CD4-positive, alpha-beta T cell (primary cell): Measurements from ENCODE around the gene PITPNB. TPM values are rescaled to one million over a fixed set of nuclear protein-coding genes. Genes with fewer than 3 reads are reported as not detected.

Experiments used
- ATAC-seq: fragments of 200-7000 bp; cut with Tn5 transposase; one replicate; pipeline ENCODE4 v1.10.0; 2022; ENCODE audit warnings: mild to moderate bottlenecking; ENCODE audit not compliant: poor library complexity
- CTCF ChIA-PET: fragments of 350-600 bp; sonication (Branson Sonifier 250); formaldehyde crosslinking; loops from one replicate; lab custom pipeline; 2021; ENCODE audit warnings: antibody characterized with exemption, inconsistent platforms; lab: Charles Lee
- POLR2A ChIA-PET: fragments of 350-600 bp; sonication (Branson Sonifier 250); formaldehyde crosslinking; loops from one replicate; lab custom pipeline; 2021; ENCODE audit warnings: antibody characterized with exemption, inconsistent platforms; lab: Charles Lee
- DNase-seq, 14 experiments: peaks; one replicate each; pipeline ENCODE4 v3.0.0-alpha.2; 2013 to 2020; ENCODE audit warnings: mixed read lengths in 2 of 14
- H3K27ac ChIP-seq, 2 donors: one replicate each; pipeline versions ENCODE4 v1.5.1 to v1.7.0; 2013; ENCODE audit warnings: low read length in 2 of 2, low read depth in 1 of 2, mild to moderate bottlenecking in 1 of 2
- H3K27me3 ChIP-seq, 2 experiments: 1 replicate in 1 of 2; 2 replicates in 1 of 2; pipeline versions ENCODE4 v1.6.1 to v1.7.0; 2013; ENCODE audit warnings: low read length in 2 of 2, control low read depth in 1 of 2, mild to moderate bottlenecking in 1 of 2, moderate library complexity in 1 of 2; ENCODE audit not compliant: insufficient read depth in 2 of 2, control insufficient read depth in 1 of 2
- H3K36me3 ChIP-seq: one replicate; pipeline ENCODE4 v1.6.1; 2013; ENCODE audit warnings: low read length, control low read depth; ENCODE audit not compliant: insufficient read depth
- H3K4me1 ChIP-seq: one replicate; pipeline ENCODE4 v1.6.1; 2013; ENCODE audit warnings: low read length, control low read depth; ENCODE audit not compliant: insufficient read depth
- H3K4me3 ChIP-seq: one replicate; pipeline ENCODE4 v1.5.1; 2013; ENCODE audit warnings: mild to moderate bottlenecking, low read length, moderate library complexity
- H3K9me3 ChIP-seq, 2 experiments: 1 replicate in 1 of 2; 2 replicates in 1 of 2; pipeline versions ENCODE4 v1.6.1 to v1.7.0; 2013; ENCODE audit warnings: low read length in 2 of 2, mild to moderate bottlenecking in 2 of 2, control low read depth in 1 of 2, moderate library complexity in 1 of 2; ENCODE audit not compliant: control insufficient read depth in 1 of 2, insufficient read depth in 1 of 2
- H3K27ac Mint-ChIP-seq: one replicate; pipeline ENCODE4 v1.8.0; 2020; ENCODE audit warnings: mixed read lengths
- H3K27me3 Mint-ChIP-seq: one replicate; pipeline ENCODE4 v1.8.0; 2021; ENCODE audit warnings: mixed read lengths
- H3K36me3 Mint-ChIP-seq: one replicate; pipeline ENCODE4 v1.8.0; 2021; ENCODE audit warnings: low read depth, mixed read lengths
- H3K4me1 Mint-ChIP-seq: one replicate; pipeline ENCODE4 v1.8.0; 2021; ENCODE audit warnings: low read depth, mixed read lengths
- H3K4me3 Mint-ChIP-seq: one replicate; pipeline ENCODE4 v1.8.0; 2020; ENCODE audit warnings: mild to moderate bottlenecking, mixed read lengths
- H3K9me3 Mint-ChIP-seq: one replicate; pipeline ENCODE4 v1.8.0; 2020; ENCODE audit warnings: mixed read lengths
- intact Hi-C, 2 experiments: fragments of 100-400 bp; cut with DNase I in 1 of 2; cut with micrococcal nuclease in 1 of 2; formaldehyde crosslinking; loops; one replicate each; pipeline versions ENCODE4 v1.15.1 to v1.9.0; 2023 to 2025; cut with DNase I, micrococcal nuclease
- total RNA-seq, 174 experiments: library from RNA in 2 of 174; stranded (reverse) in 2 of 174; gene quantifications; one replicate each; pipeline ENCODE4 v1.2.3 and lab custom pipeline; 2021 to 2026
- TF ChIP-seq, protein P1 (sequence below): fragments of 200-600 bp; IDR thresholded peaks from one replicate; pipeline ENCODE4 v1.8.0; 2022; ENCODE audit warnings: antibody characterized with exemption, mild to moderate bottlenecking

PITPNB gene
- total RNA-seq, 2 experiments from 2014 or later, result 37.6 to 38.7 TPM

DNA sequence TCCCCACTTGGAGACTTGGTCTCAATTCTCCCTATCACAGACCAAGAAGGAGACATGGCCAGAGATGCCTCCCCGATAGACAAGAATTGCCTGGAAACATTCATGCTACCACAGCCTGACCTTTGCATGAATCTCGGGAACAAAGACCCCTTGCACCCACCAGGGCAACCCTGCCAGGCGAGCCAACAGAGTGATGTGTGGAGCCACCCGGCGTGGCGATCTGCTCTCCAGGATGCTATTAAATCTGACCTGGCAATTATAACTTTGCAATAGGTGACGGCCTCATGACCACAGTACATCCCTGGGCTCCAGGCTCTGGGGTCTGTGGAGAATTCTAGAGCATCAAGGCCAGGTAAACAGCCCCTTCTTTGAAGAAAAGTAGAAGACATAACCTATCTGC lies 86.5 kb downstream of the PITPNB start:
- POLR2A ChIA-PET, result no interaction called here

DNA sequence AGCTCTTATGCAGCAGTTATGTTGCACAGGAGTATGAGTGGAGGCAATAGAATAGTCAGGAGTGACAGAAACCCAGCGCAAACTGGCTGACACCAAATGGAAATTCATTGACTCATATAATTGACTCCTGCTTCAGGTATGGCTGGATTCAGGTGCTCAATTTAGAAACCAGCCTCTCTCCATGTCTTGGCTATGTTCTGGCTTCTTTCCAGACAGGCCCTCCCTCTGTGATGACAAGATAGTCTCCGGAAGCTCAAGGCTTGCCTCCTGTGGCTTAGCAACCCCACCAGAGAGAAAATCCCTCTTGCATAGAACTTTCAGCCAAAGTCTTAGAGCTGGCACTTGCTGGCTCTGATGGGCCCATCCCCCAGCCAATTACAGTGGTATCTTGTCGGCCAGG lies 89.4 kb downstream of the PITPNB start:
- peaks cover 14% of the 10 kb centered on the region for H3K4me1 Mint-ChIP-seq
- ChIA-PET CTCF (no interaction called here), POLR2A (no interaction called here)
- no peaks in the 10 kb centered on the region for H3K27me3 Mint-ChIP-seq
- intact Hi-C loops, result no loop called here
- H3K4me3 ChIP-seq, result no peak overlapping the region
- H3K36me3 Mint-ChIP-seq, result no peaks in the 10 kb centered on the region
- H3K27ac ChIP-seq, result no peak overlapping the region
- peaks cover 0 to 6% of the 10 kb centered on the region in 2 experiments for H3K9me3 ChIP-seq
- TF ChIP-seq, protein P1, sequence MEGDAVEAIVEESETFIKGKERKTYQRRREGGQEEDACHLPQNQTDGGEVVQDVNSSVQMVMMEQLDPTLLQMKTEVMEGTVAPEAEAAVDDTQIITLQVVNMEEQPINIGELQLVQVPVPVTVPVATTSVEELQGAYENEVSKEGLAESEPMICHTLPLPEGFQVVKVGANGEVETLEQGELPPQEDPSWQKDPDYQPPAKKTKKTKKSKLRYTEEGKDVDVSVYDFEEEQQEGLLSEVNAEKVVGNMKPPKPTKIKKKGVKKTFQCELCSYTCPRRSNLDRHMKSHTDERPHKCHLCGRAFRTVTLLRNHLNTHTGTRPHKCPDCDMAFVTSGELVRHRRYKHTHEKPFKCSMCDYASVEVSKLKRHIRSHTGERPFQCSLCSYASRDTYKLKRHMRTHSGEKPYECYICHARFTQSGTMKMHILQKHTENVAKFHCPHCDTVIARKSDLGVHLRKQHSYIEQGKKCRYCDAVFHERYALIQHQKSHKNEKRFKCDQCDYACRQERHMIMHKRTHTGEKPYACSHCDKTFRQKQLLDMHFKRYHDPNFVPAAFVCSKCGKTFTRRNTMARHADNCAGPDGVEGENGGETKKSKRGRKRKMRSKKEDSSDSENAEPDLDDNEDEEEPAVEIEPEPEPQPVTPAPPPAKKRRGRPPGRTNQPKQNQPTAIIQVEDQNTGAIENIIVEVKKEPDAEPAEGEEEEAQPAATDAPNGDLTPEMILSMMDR, result no peak
- no peaks in the 10 kb centered on the region for H3K27me3 ChIP-seq
- H3K9me3 Mint-ChIP-seq, result no peaks in the 10 kb centered on the region
- no peak for ATAC-seq
- no peak for DNase-seq
- H3K27ac Mint-ChIP-seq, result no peak overlapping the region
- no peaks in the 10 kb centered on the region for H3K36me3 ChIP-seq
- no peak overlapping the region for H3K4me3 Mint-ChIP-seq
- H3K4me1 ChIP-seq, result no peaks in the 10 kb centered on the region

More for the DNA sequence above, 86.5 kb downstream of the PITPNB start:
- Histone ChIP-seq H3K4me3 (no peak overlapping the region), H3K4me1 (no peaks in the 10 kb centered on the region), H3K27me3 (no peaks in the 10 kb centered on the region), H3K36me3 (no peaks in the 10 kb centered on the region), H3K9me3 (no peaks in the 10 kb centered on the region), H3K27ac (no peak overlapping the region)
- H3K9me3 Mint-ChIP-seq, result peaks cover 3% of the 10 kb centered on the region
- DNase-seq (no peak), ATAC-seq (no peak)
- H3K36me3 Mint-ChIP-seq, result peaks cover 2% of the 10 kb centered on the region
- H3K27ac Mint-ChIP-seq, result no peak overlapping the region
- CTCF ChIA-PET, result no interaction called here
- TF ChIP-seq, protein P1, result no peak
- no peaks in the 10 kb centered on the region for H3K27me3 Mint-ChIP-seq
- no peak overlapping the region for H3K4me3 Mint-ChIP-seq
- intact Hi-C loops, result no loop called here
- H3K4me1 Mint-ChIP-seq, result peaks cover 14% of the 10 kb centered on the region

DNA sequence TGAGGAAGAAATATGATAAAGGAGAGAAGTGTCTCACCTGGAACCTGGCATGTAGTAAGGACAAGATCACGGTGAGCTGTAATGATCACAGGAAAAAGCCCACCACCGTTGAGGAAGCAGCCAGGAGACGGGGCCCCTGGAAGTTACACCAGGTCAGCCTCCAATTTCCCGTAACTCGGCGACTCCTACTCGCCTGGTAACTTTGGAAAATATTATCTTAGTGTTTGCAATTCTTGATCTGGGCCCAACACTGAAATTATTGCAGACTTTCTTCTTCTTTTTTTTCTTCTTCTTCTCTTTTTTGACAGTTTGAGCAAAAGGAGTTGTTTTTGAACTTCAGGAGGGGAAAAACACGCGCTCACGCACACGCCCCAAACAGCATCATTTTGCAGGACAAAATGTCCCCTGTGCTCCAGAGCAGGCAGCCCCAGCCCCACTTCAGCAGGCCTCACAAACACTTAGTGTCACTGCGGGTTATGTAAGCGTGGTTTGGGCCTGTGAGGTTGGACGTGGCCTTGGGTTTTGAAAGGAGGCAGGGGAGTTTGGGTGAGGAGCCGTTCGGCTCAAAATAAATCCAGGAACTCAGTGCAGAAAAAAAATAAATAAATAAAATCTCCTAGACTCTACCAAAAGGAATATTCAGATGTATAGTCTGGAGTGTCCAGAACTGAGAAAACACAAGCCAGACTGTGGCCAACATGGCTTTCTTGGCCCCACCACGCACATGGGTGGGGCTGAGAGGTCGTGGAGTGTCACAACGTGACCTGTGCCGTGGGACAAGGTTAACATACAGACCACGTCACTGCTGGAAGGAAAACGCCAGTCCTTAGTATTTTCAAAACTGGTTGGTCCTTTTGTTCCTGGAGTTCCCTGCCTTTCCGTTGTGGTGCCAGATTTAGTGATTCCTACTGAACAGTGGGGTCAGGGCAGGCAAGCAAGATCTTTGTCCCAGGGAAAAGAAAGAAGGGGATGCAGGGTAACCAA lies 91.2 kb downstream of the PITPNB start:
- Mint-ChIP-seq H3K27ac (no peak overlapping the region), H3K36me3 (no peaks in the 10 kb centered on the region), H3K4me3 (no peak overlapping the region), H3K4me1 (peaks cover 14% of the 10 kb centered on the region), H3K27me3 (no peaks in the 10 kb centered on the region), H3K9me3 (no peaks in the 10 kb centered on the region)
- no peak overlapping the region for H3K4me3 ChIP-seq
- TF ChIP-seq, protein P1, result no peak
- H3K27me3 ChIP-seq, result no peaks in the 10 kb centered on the region
- ATAC-seq (no peak), DNase-seq (no peak)
- peaks cover 0 to 6% of the 10 kb centered on the region in 2 experiments for H3K9me3 ChIP-seq
- ChIA-PET CTCF (interaction anchor here (0.7 kb wide), 1 partner anchor 448 kb away, joined by 3 read pairs; no protein-coding TSS in a partner anchor), POLR2A (no interaction called here)
- no peaks in the 10 kb centered on the region for H3K4me1 ChIP-seq
- no peak overlapping the region for H3K27ac ChIP-seq
- intact Hi-C loops, result no loop called here
- no peaks in the 10 kb centered on the region for H3K36me3 ChIP-seq
